Left ventricle myocardium inferior (tissue), 1 donor: ENCODE measurements around the gene WNK4. TPM values are rescaled to one million over a fixed set of nuclear protein-coding genes. Genes with fewer than 3 reads are reported as not detected.

ENCODE experiments used
- DNase-seq: peaks from one replicate; pipeline ENCODE4 v3.0.0-alpha.2; 2020
- H3K27ac ChIP-seq: fragments of 200-600 bp; replicated peaks from 2 replicates; pipeline ENCODE4 v1.8.0; 2021
- H3K27me3 ChIP-seq: fragments of 200-600 bp; 2 replicates; pipeline ENCODE4 v1.8.0; 2021; ENCODE audit warnings: low read depth
- H3K36me3 ChIP-seq: fragments of 200-600 bp; 2 replicates; pipeline ENCODE4 v1.8.0; 2021
- H3K4me1 ChIP-seq: fragments of 200-600 bp; 2 replicates; pipeline ENCODE4 v1.8.0; 2021
- H3K4me3 ChIP-seq: fragments of 200-600 bp; 2 replicates; pipeline ENCODE4 v1.8.0; 2021; ENCODE audit warnings: mild to moderate bottlenecking, moderate library complexity
- H3K9me3 ChIP-seq: fragments of 200-600 bp; replicated peaks from 2 replicates; pipeline ENCODE4 v1.8.0; 2021
- CTCF ChIP-seq: fragments of 200-600 bp; IDR thresholded peaks from 2 replicates; pipeline ENCODE4 v1.8.0; 2021; ENCODE audit warnings: antibody characterized with exemption, mild to moderate bottlenecking, borderline replicate concordance
- intact Hi-C: fragments of 100-400 bp; cut with micrococcal nuclease; formaldehyde crosslinking; loops from one replicate; pipeline ENCODE4 v1.11.0; 2022
- total RNA-seq: library from RNA; stranded (reverse); fragmentation: NEBNext Ultra II Directional; extraction: Animal tissue kit (Norgen Biotek cat#: 25700); gene quantifications from one replicate; pipeline ENCODE4 v1.2.1, GENCODE V29; 2021
- donor health status: DM: no; HTN: yes; CAD: no; lungs with severe emphysema.

Gene WNK4
- total RNA-seq, 1 donor from 2014 or later, result not detected

- H3K4me1 ChIP-seq, result peaks cover 35% of the 10 kb centered on the region
- intact Hi-C loops, result no loop called here
- DNase-seq, result no peak
These were observed 4.0 kb downstream of the WNK4 start for GRCh38 chr17:42784409-42784808.

GRCh38 chr17:42784811-42785592 is 4.6 kb downstream of the WNK4 start:
- H3K9me3 ChIP-seq, result no peaks in the 10 kb centered on the region
- no peaks in the 10 kb centered on the region for H3K36me3 ChIP-seq
- no peak for DNase-seq
- TF ChIP-seq CTCF, result no peak
- H3K27ac ChIP-seq, result no peak overlapping the region
- H3K4me3 ChIP-seq, result no peak overlapping the region
- peaks cover 31% of the 10 kb centered on the region for H3K4me1 ChIP-seq
- peaks cover 94% of the 10 kb centered on the region for H3K27me3 ChIP-seq
- intact Hi-C loops, result no loop called here

More at GRCh38 chr17:42784409-42784808, 4.0 kb downstream of the WNK4 start:
- Histone ChIP-seq H3K27ac (no peak overlapping the region), H3K27me3 (peaks cover 100% of the 10 kb centered on the region), H3K9me3 (no peaks in the 10 kb centered on the region), H3K4me3 (no peak overlapping the region), H3K36me3 (peaks cover 5% of the 10 kb centered on the region)
- TF ChIP-seq CTCF, result no peak

GRCh38 chr17:42787266-42787665 is 6.9 kb downstream of the WNK4 start:
- TF ChIP-seq CTCF, result no peak
- H3K27me3 ChIP-seq, result peaks cover 72% of the 10 kb centered on the region
- intact Hi-C loops, result no loop called here
- no peak overlapping the region for H3K27ac ChIP-seq
- H3K4me3 ChIP-seq, result no peak overlapping the region
- DNase-seq, result no peak
- H3K36me3 ChIP-seq, result no peaks in the 10 kb centered on the region
- no peaks in the 10 kb centered on the region for H3K9me3 ChIP-seq
- peaks cover 20% of the 10 kb centered on the region for H3K4me1 ChIP-seq

- Histone ChIP-seq H3K27ac (no peak overlapping the region), H3K9me3 (no peaks in the 10 kb centered on the region), H3K27me3 (peaks cover 25% of the 10 kb centered on the region), H3K36me3 (peaks cover 10% of the 10 kb centered on the region), H3K4me3 (no peak overlapping the region), H3K4me1 (peaks cover 4% of the 10 kb centered on the region)
- intact Hi-C loops, result no loop called here
- TF ChIP-seq CTCF, result no peak
- DNase-seq, result no peak
These were observed 11.5 kb downstream of the WNK4 start for GRCh38 chr17:42791948-42792347.

GRCh38 chr17:42792545-42792944 is 12.1 kb downstream of the WNK4 start:
- DNase-seq, result no peak
- peaks cover 10% of the 10 kb centered on the region for H3K4me1 ChIP-seq
- H3K27me3 ChIP-seq, result peaks cover 19% of the 10 kb centered on the region
- no peak overlapping the region for H3K27ac ChIP-seq
- H3K9me3 ChIP-seq, result no peaks in the 10 kb centered on the region
- H3K36me3 ChIP-seq, result peaks cover 11% of the 10 kb centered on the region
- no peak for TF ChIP-seq CTCF
- intact Hi-C loops, result no loop called here
- no peak overlapping the region for H3K4me3 ChIP-seq
